ENCODE results near the gene MRC2. TPM values are rescaled to one million over a fixed set of nuclear protein-coding genes. Genes with fewer than 3 reads are reported as not detected.

The MRC2 gene
- total RNA-seq, 1 donor from 2014 or later = 361 TPM

- peaks cover 3% of the 10 kb centered on the region for H3K4me1 Mint-ChIP-seq (ENCODE audit: low read depth, unreplicated experiment)
- DNase-seq (ENCODE audit: low read depth) (no peak), FAIRE-seq (no peak)
- Histone ChIP-seq H3K9ac (ENCODE audit: low read length) (no peak overlapping the region), H3K9me3 (ENCODE audit: insufficient read depth, low read depth, low read length) (no peaks in the 10 kb centered on the region), H3K27me3 (ENCODE audit: insufficient read depth, low read length) (no peaks in the 10 kb centered on the region), H3K4me3 (ENCODE audit: insufficient read depth, low read depth, low read length) (no peak overlapping the region), H3K4me1 (ENCODE audit: insufficient read depth, low read length) (peaks cover 5% of the 10 kb centered on the region), H3K36me3 (ENCODE audit: insufficient read depth, low read length) (peaks cover 11% of the 10 kb centered on the region), H2AFZ (ENCODE audit: low read depth, low read length) (no peak overlapping the region), H4K20me1 (ENCODE audit: insufficient read depth, low read length) (peaks cover 78% of the 10 kb centered on the region), H3K79me2 (ENCODE audit: insufficient read depth, low read length) (peaks cover 42% of the 10 kb centered on the region), H3K27ac (ENCODE audit: low read depth, low read length) (no peak overlapping the region), H3K4me2 (ENCODE audit: low read length) (no peak overlapping the region)
- H3K27ac Mint-ChIP-seq (ENCODE audit: unreplicated experiment) = peak overlapping the region; percentile 58
- no peaks in the 10 kb centered on the region for H3K9me3 Mint-ChIP-seq (ENCODE audit: unreplicated experiment)
- TF ChIP-seq EZH2 (IDR thresholded peaks at IDR 0.05; ENCODE audit: insufficient read depth, low read length) = no peak
- TF ChIP-seq CTCF (IDR thresholded peaks at IDR 0.05; ENCODE audit: insufficient read depth, low read depth, low read length) = no peak
- peaks cover 25% of the 10 kb centered on the region for H3K36me3 Mint-ChIP-seq (ENCODE audit: low read depth, unreplicated experiment)
- no peak overlapping the region for H3K4me3 Mint-ChIP-seq (ENCODE audit: unreplicated experiment)
- H3K27me3 Mint-ChIP-seq (ENCODE audit: low read depth, unreplicated experiment) = no peaks in the 10 kb centered on the region
These were observed 40.8 kb downstream of the MRC2 start for GRCh38 chr17:62668091-62668804.

- Mint-ChIP-seq H3K9me3 (ENCODE audit: unreplicated experiment) (no peaks in the 10 kb centered on the region), H3K27ac (ENCODE audit: unreplicated experiment) (no peak overlapping the region), H3K27me3 (ENCODE audit: low read depth, unreplicated experiment) (no peaks in the 10 kb centered on the region), H3K36me3 (ENCODE audit: low read depth, unreplicated experiment) (peaks cover 27% of the 10 kb centered on the region), H3K4me3 (ENCODE audit: unreplicated experiment) (no peak overlapping the region), H3K4me1 (ENCODE audit: low read depth, unreplicated experiment) (no peaks in the 10 kb centered on the region)
- no peak for TF ChIP-seq CTCF (IDR thresholded peaks at IDR 0.05; ENCODE audit: insufficient read depth, low read depth, low read length)
- DNase-seq (ENCODE audit: low read depth) (no peak), FAIRE-seq (no peak)
- Histone ChIP-seq H3K79me2 (ENCODE audit: insufficient read depth, low read length) (peaks cover 26% of the 10 kb centered on the region), H2AFZ (ENCODE audit: low read depth, low read length) (no peak overlapping the region), H3K27me3 (ENCODE audit: insufficient read depth, low read length) (no peaks in the 10 kb centered on the region), H4K20me1 (ENCODE audit: insufficient read depth, low read length) (peaks cover 71% of the 10 kb centered on the region), H3K4me3 (ENCODE audit: insufficient read depth, low read depth, low read length) (no peak overlapping the region), H3K4me2 (ENCODE audit: low read length) (no peak overlapping the region), H3K9ac (ENCODE audit: low read length) (no peak overlapping the region), H3K36me3 (ENCODE audit: insufficient read depth, low read length) (peaks cover 19% of the 10 kb centered on the region), H3K4me1 (ENCODE audit: insufficient read depth, low read length) (peaks cover 5% of the 10 kb centered on the region), H3K9me3 (ENCODE audit: insufficient read depth, low read depth, low read length) (no peaks in the 10 kb centered on the region), H3K27ac (ENCODE audit: low read depth, low read length) (no peak overlapping the region)
These were observed 42.8 kb downstream of the MRC2 start for GRCh38 chr17:62670202-62670821.

- H3K4me2 ChIP-seq (ENCODE audit: low read length) = no peak overlapping the region
- no peak for FAIRE-seq
- no peak overlapping the region for H3K4me3 ChIP-seq (ENCODE audit: insufficient read depth, low read depth, low read length)
- H3K79me2 ChIP-seq (ENCODE audit: insufficient read depth, low read length) = peaks cover 21% of the 10 kb centered on the region
- Mint-ChIP-seq H3K4me3 (ENCODE audit: unreplicated experiment) (no peak overlapping the region), H3K36me3 (ENCODE audit: low read depth, unreplicated experiment) (peaks cover 28% of the 10 kb centered on the region), H3K4me1 (ENCODE audit: low read depth, unreplicated experiment) (no peaks in the 10 kb centered on the region), H3K27ac (ENCODE audit: unreplicated experiment) (no peak overlapping the region), H3K9me3 (ENCODE audit: unreplicated experiment) (no peaks in the 10 kb centered on the region), H3K27me3 (ENCODE audit: low read depth, unreplicated experiment) (no peaks in the 10 kb centered on the region)
- peaks cover 72% of the 10 kb centered on the region for H4K20me1 ChIP-seq (ENCODE audit: insufficient read depth, low read length)
- DNase-seq (ENCODE audit: low read depth) = no peak
- peaks cover 21% of the 10 kb centered on the region for H3K36me3 ChIP-seq (ENCODE audit: insufficient read depth, low read length)
- TF ChIP-seq EZH2 (IDR thresholded peaks at IDR 0.05; ENCODE audit: insufficient read depth, low read length) = no peak
- TF ChIP-seq CTCF (IDR thresholded peaks at IDR 0.05; ENCODE audit: insufficient read depth, low read depth, low read length) = no peak
- H3K4me1 ChIP-seq (ENCODE audit: insufficient read depth, low read length) = peaks cover 5% of the 10 kb centered on the region
- no peak overlapping the region for H3K27ac ChIP-seq (ENCODE audit: low read depth, low read length)
- H3K9ac ChIP-seq (ENCODE audit: low read length) = no peak overlapping the region
- no peaks in the 10 kb centered on the region for H3K27me3 ChIP-seq (ENCODE audit: insufficient read depth, low read length)
- no peaks in the 10 kb centered on the region for H3K9me3 ChIP-seq (ENCODE audit: insufficient read depth, low read depth, low read length)
- no peak overlapping the region for H2AFZ ChIP-seq (ENCODE audit: low read depth, low read length)
These were observed 44.1 kb downstream of the MRC2 start for GRCh38 chr17:62671553-62671952.
